MCF 10A (cell line): ENCODE results near the gene PLEKHA6. TPM values are rescaled to one million over a fixed set of nuclear protein-coding genes. Genes with fewer than 3 reads are reported as not detected.

Source experiments
- BruUV-seq: library from RNA; stranded (reverse); fragments of 400-500 nt; replicated peaks from 2 replicates; lab custom pipeline; 2021; lab: Mats Ljungman, UMichigan
- CTCF ChIA-PET: fragments of 300-600 bp; sonication (Branson Sonifier 250); formaldehyde crosslinking; extraction: SDS; loops from one replicate; lab custom pipeline; 2021; ENCODE audit warnings: antibody characterized with exemption, inconsistent platforms; lab: Yijun Ruan, JAX
- POLR2A ChIA-PET: fragments of 300-600, 350-650 bp; sonication (Branson Sonifier 250); formaldehyde crosslinking; extraction: SDS; loops from one replicate; lab custom pipeline; 2020; ENCODE audit warnings: antibody characterized with exemption, inconsistent platforms; lab: Yijun Ruan, JAX
- DNase-seq: peaks from one replicate; pipeline ENCODE4 v3.0.0-alpha.2; 2018; ENCODE audit not compliant: unreplicated experiment
- H3K27ac Mint-ChIP-seq: one replicate; pipeline ENCODE4 v1.8.0; 2022; ENCODE audit warnings: mild to moderate bottlenecking, low read depth, mixed read lengths; ENCODE audit not compliant: unreplicated experiment
- H3K27me3 Mint-ChIP-seq: one replicate; pipeline ENCODE4 v1.8.0; 2022; ENCODE audit warnings: mixed read lengths; ENCODE audit not compliant: insufficient read depth, unreplicated experiment
- H3K36me3 Mint-ChIP-seq: one replicate; pipeline ENCODE4 v1.8.0; 2022; ENCODE audit warnings: mild to moderate bottlenecking, moderate library complexity, mixed read lengths; ENCODE audit not compliant: insufficient read depth, unreplicated experiment
- H3K4me1 Mint-ChIP-seq: one replicate; pipeline ENCODE4 v1.8.0; 2022; ENCODE audit warnings: mixed read lengths; ENCODE audit not compliant: insufficient read depth, unreplicated experiment
- H3K4me3 Mint-ChIP-seq: one replicate; pipeline ENCODE4 v1.8.0; 2022; ENCODE audit warnings: mild to moderate bottlenecking, moderate library complexity, mixed read lengths; ENCODE audit not compliant: unreplicated experiment
- H3K9me3 Mint-ChIP-seq: one replicate; pipeline ENCODE4 v1.8.0; 2022; ENCODE audit warnings: mixed read lengths; ENCODE audit not compliant: unreplicated experiment
- intact Hi-C: fragments of 100-400 bp; cut with micrococcal nuclease; formaldehyde crosslinking; loops from 2 replicates; pipeline ENCODE4 v1.14.1; 2022
- total RNA-seq: library from RNA; stranded (reverse); gene quantifications from 2 replicates; pipeline ENCODE4 v1.2.3, GENCODE V29; 2022
- TF ChIP-seq, protein P1 (sequence below): fragments of 200-600 bp; IDR thresholded peaks from one replicate; pipeline ENCODE4 v1.8.0; 2022; ENCODE audit warnings: antibody characterized with exemption, mild to moderate bottlenecking; ENCODE audit not compliant: unreplicated experiment

Gene PLEKHA6
- total RNA-seq, 1 experiment from 2014 or later: 75.9 TPM

DNA sequence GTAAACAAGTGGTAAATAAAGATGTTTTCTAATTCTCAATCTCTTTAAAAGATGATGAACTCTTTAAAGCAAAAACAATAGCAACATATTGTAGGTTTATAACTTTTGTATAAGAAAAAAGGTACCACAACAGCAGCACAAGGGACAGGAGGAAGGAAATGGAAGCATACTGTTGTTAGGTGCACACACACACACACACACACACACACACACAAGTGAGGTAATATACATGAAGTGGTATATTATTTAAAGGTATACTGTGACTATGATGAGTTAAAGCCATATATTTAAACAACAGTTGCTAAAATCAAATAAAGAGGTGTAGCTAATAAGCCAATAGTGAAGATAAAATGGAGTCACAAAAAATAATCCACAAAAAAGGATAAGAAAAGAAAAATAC, 31.9 kb upstream of the PLEKHA6 start:
- CTCF ChIA-PET: interaction anchor here (0.8 to 8.0 kb wide), 4 partner anchors 7 to 112 kb away, joined by 5 to 109 read pairs (median 6); no protein-coding TSS in a partner anchor
- Mint-ChIP-seq H3K4me3 (no peak overlapping the region), H3K27me3 (no peaks in the 10 kb centered on the region), H3K27ac (no peak overlapping the region), H3K4me1 (no peaks in the 10 kb centered on the region), H3K36me3 (peaks cover 8% of the 10 kb centered on the region), H3K9me3 (no peaks in the 10 kb centered on the region)
- TF ChIP-seq, protein P1, sequence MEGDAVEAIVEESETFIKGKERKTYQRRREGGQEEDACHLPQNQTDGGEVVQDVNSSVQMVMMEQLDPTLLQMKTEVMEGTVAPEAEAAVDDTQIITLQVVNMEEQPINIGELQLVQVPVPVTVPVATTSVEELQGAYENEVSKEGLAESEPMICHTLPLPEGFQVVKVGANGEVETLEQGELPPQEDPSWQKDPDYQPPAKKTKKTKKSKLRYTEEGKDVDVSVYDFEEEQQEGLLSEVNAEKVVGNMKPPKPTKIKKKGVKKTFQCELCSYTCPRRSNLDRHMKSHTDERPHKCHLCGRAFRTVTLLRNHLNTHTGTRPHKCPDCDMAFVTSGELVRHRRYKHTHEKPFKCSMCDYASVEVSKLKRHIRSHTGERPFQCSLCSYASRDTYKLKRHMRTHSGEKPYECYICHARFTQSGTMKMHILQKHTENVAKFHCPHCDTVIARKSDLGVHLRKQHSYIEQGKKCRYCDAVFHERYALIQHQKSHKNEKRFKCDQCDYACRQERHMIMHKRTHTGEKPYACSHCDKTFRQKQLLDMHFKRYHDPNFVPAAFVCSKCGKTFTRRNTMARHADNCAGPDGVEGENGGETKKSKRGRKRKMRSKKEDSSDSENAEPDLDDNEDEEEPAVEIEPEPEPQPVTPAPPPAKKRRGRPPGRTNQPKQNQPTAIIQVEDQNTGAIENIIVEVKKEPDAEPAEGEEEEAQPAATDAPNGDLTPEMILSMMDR: no peak
- no TSS peak for BruUV-seq
- intact Hi-C loops: no loop called here
- POLR2A ChIA-PET: interaction anchor here (0.7 to 2.8 kb wide), 8 partner anchors 11 to 186 kb away, joined by 3 to 12 read pairs (median 3); no protein-coding TSS in a partner anchor
- DNase-seq: no peak

- H3K27me3 Mint-ChIP-seq: no peaks in the 10 kb centered on the region
- CTCF ChIA-PET: interaction anchor here (0.6 to 8.0 kb wide), 6 partner anchors 8 to 176 kb away, joined by 3 to 109 read pairs (median 5); no protein-coding TSS in a partner anchor
Measured at GRCh38 chr1:204390751-204391466, 31.2 kb upstream of the PLEKHA6 start.

GRCh38 chr1:204385727-204386126, 26.0 kb upstream of the PLEKHA6 start:
- Mint-ChIP-seq H3K4me3 (no peak overlapping the region), H3K4me1 (no peaks in the 10 kb centered on the region), H3K36me3 (no peaks in the 10 kb centered on the region), H3K27ac (no peak overlapping the region), H3K9me3 (no peaks in the 10 kb centered on the region), H3K27me3 (no peaks in the 10 kb centered on the region)
- TF ChIP-seq, protein P1: no peak
- ChIA-PET POLR2A (interaction anchor here (0.6 to 5.9 kb wide), 11 partner anchors 10 to 234 kb away, joined by 3 to 37 read pairs (median 4); partner anchors contain the start of genes ETNK2, MDM4 and PIK3C2B), CTCF (interaction anchor here (0.6 to 8.0 kb wide), 15 partner anchors 13 to 525 kb away, joined by 3 to 109 read pairs (median 4); no protein-coding TSS in a partner anchor)
- no TSS peak for BruUV-seq
- no peak for DNase-seq
- intact Hi-C loops: no loop called here

More at GRCh38 chr1:204390751-204391466, 31.2 kb upstream of the PLEKHA6 start:
- no peaks in the 10 kb centered on the region for H3K4me1 Mint-ChIP-seq
- H3K9me3 Mint-ChIP-seq: no peaks in the 10 kb centered on the region
- no peak overlapping the region for H3K27ac Mint-ChIP-seq
- TF ChIP-seq, protein P1: no peak
- DNase-seq: no peak
- no TSS peak for BruUV-seq
- intact Hi-C loops: no loop called here
- H3K4me3 Mint-ChIP-seq: no peak overlapping the region
- POLR2A ChIA-PET: interaction anchor here (0.6 to 3.1 kb wide), 9 partner anchors 10 to 391 kb away, joined by 3 to 12 read pairs (median 3); no protein-coding TSS in a partner anchor
- H3K36me3 Mint-ChIP-seq: peaks cover under 1% of the 10 kb centered on the region

DNA sequence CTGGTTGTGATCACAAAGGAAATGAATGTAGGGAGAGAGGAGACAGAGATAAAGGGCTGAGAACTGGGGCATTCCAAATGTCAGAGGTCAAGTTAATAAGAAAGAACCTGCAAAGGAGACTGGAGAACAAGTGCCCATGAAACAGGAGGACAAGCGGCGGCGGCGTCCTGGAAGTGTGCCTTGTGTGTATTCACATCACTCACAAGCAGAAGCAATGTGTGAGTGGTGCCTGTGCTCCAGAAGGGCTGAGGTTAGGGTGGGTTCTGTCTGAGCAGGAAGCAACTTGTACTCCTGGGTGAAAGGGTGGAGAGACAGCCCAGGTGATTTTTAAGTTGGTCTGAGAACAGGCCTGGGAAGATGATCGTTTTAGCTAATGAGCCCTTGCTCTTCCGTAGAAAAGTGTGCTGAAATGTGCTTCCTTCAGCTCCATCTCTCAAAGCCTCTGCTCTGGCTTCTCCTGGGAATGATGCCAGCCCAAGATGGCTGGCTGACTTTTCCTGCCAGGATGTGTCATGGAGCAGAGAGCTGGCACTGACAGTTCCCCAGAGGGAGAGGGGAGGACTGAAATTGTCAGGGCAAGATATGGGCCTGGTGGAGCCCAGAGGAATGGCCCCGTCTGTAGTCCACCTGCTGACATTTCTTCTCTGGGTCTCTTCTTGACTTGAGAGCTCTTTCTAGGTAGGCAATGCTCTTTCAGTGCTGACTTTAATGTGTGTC, 25.1 kb upstream of the PLEKHA6 start:
- no peaks in the 10 kb centered on the region for H3K36me3 Mint-ChIP-seq
- H3K4me1 Mint-ChIP-seq: no peaks in the 10 kb centered on the region
- intact Hi-C loops: no loop called here
- H3K27ac Mint-ChIP-seq: no peak overlapping the region
- ChIA-PET POLR2A (interaction anchor here (0.6 to 5.9 kb wide), 14 partner anchors 9 to 179 kb away, joined by 3 to 37 read pairs (median 4); partner anchors contain the start of genes MDM4 and PIK3C2B), CTCF (interaction anchor here (0.7 to 8.0 kb wide), 13 partner anchors 9 to 423 kb away, joined by 3 to 109 read pairs (median 5); no protein-coding TSS in a partner anchor)
- BruUV-seq: no TSS peak
- no peak overlapping the region for H3K4me3 Mint-ChIP-seq
- DNase-seq: peak; percentile 86
- TF ChIP-seq, protein P1: no peak
- no peaks in the 10 kb centered on the region for H3K27me3 Mint-ChIP-seq
- no peaks in the 10 kb centered on the region for H3K9me3 Mint-ChIP-seq
